RPMI8226 (cell line): ENCODE measurements around the gene LAMC2.

Experiments
- DNase-seq: peaks from one replicate; pipeline ENCODE4 v3.0.0-alpha.2; 2015

LAMC2 gene

GRCh38 chr1:183290628-183291027 is 104.6 kb downstream of the LAMC2 start:
- DNase-seq: no peak

- DNase-seq: no peak
Measured at GRCh38 chr1:183291216-183291762, 105.2 kb downstream of the LAMC2 start.

- no peak for DNase-seq
Measured at GRCh38 chr1:183291802-183292514, 105.9 kb downstream of the LAMC2 start.

GRCh38 chr1:183293241-183293640 is 107.2 kb downstream of the LAMC2 start:
- no peak for DNase-seq

GRCh38 chr1:183293876-183294275 is 107.8 kb downstream of the LAMC2 start:
- DNase-seq: no peak
